Measurements from ENCODE around the gene SHISA9.

Gene SHISA9

DNA sequence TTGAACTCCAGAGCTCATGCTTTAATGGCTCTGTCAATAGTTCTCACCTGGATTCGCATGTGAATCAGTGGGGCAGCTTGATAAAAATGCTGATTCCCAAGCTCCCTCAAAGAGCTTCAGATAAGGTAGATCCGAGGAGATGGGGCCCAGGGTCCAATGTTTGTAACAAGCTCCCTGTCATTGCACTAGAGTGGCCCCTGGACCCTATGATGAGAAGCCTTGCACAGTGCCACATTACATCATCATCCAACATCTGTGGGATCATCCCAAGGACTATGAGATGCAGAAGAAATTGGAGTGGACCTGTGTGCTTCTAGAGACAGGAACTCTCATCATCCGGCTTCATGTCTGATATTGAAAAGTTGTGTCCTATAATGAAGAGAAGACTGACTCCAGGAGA is 340.8 kb downstream of the SHISA9 start:
- no peak overlapping the region for H3K4me3 ChIP-seq (ENCODE audit: low read length)
- TF ChIP-seq, protein P1, sequence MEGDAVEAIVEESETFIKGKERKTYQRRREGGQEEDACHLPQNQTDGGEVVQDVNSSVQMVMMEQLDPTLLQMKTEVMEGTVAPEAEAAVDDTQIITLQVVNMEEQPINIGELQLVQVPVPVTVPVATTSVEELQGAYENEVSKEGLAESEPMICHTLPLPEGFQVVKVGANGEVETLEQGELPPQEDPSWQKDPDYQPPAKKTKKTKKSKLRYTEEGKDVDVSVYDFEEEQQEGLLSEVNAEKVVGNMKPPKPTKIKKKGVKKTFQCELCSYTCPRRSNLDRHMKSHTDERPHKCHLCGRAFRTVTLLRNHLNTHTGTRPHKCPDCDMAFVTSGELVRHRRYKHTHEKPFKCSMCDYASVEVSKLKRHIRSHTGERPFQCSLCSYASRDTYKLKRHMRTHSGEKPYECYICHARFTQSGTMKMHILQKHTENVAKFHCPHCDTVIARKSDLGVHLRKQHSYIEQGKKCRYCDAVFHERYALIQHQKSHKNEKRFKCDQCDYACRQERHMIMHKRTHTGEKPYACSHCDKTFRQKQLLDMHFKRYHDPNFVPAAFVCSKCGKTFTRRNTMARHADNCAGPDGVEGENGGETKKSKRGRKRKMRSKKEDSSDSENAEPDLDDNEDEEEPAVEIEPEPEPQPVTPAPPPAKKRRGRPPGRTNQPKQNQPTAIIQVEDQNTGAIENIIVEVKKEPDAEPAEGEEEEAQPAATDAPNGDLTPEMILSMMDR (IDR thresholded peaks at IDR 0.05; ENCODE audit: insufficient read depth, low read depth, low read length, missing control alignments), result no peak
- no peak for DNase-seq (ENCODE audit: low read depth)

DNA sequence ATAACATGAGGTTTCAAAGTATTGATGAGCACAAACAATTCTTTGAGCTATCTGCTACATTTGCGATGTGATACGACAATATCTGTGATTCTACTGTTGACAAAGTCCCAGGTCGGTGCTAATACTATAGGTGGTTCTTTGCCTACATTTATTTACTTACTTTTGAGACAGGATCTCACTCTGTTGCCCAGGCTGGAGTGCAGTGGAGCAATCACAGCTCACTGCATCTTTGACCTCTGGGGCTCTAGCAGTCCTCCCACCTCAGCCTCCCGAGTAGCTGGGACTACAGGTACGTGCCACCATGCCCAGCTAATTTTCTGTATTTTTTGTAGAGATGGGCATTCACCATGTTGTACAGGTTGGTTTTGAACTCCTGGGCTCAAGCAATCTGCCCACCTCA is 343.4 kb downstream of the SHISA9 start:
- TF ChIP-seq, protein P1 (IDR thresholded peaks at IDR 0.05; ENCODE audit: insufficient read depth, low read depth, low read length, missing control alignments), result no peak
- H3K4me3 ChIP-seq (ENCODE audit: low read length), result no peak overlapping the region
- no peak for DNase-seq (ENCODE audit: low read depth)

- TF ChIP-seq, protein P1 (IDR thresholded peaks at IDR 0.05; ENCODE audit: insufficient read depth, low read depth, low read length, missing control alignments), result no peak
- H3K4me3 ChIP-seq (ENCODE audit: low read length), result no peak overlapping the region
- no peak for DNase-seq (ENCODE audit: low read depth)
Observed at GRCh38 chr16:13245713-13246377, 344.4 kb downstream of the SHISA9 start.

- TF ChIP-seq, protein P1 (IDR thresholded peaks at IDR 0.05; ENCODE audit: insufficient read depth, low read depth, low read length, missing control alignments), result no peak
- DNase-seq (ENCODE audit: low read depth), result no peak
- H3K4me3 ChIP-seq (ENCODE audit: low read length), result no peak overlapping the region
Observed at GRCh38 chr16:13254998-13255614, 353.7 kb downstream of the SHISA9 start.

DNA sequence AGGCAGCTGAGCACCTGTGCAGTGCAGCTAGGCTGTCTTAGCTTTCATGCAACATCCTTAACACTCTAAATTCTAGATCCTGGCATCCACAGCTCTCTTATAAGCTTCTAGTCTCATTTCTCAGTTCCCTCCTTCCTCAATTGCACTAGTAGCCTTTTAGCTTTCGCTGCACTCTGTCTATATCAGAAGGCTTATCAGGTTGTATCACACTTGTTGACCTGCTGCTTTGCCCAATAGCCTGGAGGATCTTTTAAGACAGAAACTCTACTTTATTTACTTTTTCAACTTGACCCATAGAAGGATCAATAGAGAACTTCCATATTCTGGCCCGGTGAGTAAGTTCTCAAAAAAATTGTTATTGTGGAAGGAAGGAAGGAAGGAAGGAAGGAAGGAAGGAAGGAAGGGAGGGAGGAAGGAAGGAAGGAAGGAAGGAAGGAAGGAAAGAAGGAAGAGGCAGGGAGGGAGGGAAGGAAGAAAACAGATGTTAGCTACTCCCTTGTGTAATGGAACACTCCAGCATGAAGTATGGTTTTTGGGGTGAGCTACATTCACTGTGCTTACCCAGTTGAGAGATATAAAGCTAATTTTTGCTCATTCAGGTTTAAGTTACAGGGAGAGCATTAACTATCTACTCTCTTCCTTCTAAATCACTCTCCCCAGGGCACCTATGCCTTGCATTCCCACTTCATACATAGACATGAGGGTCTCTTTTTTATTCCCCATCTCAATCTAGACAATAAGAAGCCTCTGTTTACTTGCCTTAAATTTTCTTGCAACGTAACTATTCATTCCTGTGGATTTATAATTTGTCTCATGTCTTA is 361.1 kb downstream of the SHISA9 start:
- DNase-seq (ENCODE audit: low read depth), result no peak
- TF ChIP-seq, protein P1 (IDR thresholded peaks at IDR 0.05; ENCODE audit: insufficient read depth, low read depth, low read length, missing control alignments), result no peak
- H3K4me3 ChIP-seq (ENCODE audit: low read length), result no peak overlapping the region

- TF ChIP-seq, protein P1 (IDR thresholded peaks at IDR 0.05; ENCODE audit: insufficient read depth, low read depth, low read length, missing control alignments), result no peak
Observed at GRCh38 chr16:13264749-13265552, 363.6 kb downstream of the SHISA9 start.

More at GRCh38 chr16:13264749-13265552, 363.6 kb downstream of the SHISA9 start:
- no peak overlapping the region for H3K4me3 ChIP-seq (ENCODE audit: low read length)
- no peak for DNase-seq (ENCODE audit: low read depth)

All from epithelial cell of esophagus (primary cell).